Amygdala (tissue), 56 donors: ENCODE results near the gene CRB1.

ENCODE experiments used
- DNase-seq, 56 donors: peaks; one replicate each; lab custom pipeline; 2025; lab: John Stamatoyannopoulos, UW

CRB1 gene

DNA sequence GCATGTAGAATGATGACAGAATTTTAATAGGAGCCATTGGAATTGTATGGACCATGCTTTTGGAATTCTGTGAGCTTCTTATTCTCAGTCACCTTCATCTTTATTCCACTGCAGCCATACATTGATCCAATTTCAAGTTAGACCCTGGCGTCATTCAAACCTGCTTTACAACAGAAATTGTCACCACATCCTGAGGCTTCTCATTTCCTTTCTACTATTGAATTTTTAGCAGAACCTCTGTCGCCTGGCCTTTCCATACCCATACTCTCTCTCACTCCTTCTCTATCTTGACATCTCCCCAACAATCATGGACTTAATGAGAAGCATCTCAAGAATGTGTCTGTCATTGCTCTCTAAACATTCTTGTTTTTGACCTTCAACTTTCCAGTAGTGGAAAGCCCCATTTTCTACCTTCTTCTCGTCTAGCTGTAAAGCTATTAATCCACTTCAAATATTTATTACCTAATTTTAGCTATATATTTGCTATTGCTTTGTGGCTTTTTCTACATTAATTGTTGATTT lies 74.1 kb downstream of the CRB1 start:
- no peak for DNase-seq

DNA sequence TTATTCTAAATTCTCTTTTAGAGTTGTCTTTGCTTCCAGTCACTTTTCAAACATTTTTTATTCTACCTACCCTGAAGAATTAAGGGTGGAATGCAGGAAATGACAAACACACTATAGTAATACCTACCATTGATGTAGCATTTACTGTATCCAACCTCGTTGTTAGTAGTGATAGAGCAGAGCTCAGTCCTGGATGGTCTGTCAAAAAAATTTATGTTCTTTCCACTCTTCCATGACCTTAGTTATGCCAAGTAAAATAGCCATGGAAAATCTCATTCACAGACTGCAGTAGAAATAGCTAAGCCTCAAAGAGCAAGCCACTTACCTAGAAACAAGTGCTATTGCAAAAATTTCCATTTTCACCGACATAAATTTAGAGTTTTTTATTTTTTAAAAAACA lies 74.6 kb downstream of the CRB1 start:
- DNase-seq: no peak

DNA sequence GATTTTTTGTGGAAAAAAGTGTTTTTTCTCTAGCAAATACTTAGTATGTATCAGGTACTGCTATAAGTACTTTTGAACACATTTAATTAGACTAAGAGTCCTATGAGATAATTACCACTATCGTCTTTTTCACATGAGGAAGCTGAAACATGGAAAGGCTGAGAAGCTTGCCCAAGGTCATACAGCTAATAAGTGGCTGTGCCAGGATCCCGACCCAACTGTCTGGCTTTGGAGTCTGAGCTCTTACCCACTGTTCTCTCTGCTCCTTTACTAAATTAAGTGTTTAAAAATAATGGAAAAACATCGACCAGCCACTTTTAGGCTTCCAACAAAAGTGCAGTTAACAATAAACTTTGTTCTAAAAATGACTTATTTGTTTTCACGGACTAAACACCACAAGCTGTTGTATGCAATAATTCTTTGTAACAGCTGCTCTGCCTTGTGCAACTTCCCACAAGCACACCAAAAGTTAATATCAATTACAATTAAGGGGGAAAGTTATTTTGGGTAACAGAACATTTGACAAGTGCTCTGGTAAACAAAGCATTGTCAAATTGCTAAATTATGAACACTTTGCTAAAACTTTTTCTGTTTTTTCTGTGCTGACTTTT lies 75.7 kb downstream of the CRB1 start:
- no peak for DNase-seq

DNA sequence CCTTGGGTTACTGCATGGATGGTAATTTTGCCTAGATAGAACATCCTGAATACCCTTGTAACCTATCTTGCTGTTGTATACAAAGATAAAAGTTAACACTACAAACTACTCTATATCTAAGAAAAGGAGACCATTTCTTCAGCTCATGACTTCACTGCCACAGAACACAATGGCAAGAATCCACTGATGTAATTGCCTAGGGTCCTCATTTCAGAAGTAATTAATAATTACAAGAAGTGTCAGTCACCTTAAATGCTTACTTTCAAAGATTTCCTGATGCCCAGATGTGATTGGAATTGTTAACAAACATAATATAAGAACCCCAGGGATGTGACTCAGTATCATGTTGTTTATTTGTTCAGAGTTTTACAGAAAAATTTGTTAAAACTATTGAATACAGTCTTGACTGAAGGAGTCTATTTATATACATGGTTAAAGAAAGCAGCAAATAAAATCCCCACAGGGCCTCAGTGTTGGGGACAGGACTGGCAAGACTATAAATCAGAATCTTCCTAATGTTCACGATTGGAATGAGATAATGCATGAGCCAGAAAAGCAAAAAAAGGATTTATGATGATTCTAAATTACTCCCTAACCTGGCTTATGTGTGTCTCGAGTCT lies 83.9 kb downstream of the CRB1 start:
- no peak for DNase-seq

DNA sequence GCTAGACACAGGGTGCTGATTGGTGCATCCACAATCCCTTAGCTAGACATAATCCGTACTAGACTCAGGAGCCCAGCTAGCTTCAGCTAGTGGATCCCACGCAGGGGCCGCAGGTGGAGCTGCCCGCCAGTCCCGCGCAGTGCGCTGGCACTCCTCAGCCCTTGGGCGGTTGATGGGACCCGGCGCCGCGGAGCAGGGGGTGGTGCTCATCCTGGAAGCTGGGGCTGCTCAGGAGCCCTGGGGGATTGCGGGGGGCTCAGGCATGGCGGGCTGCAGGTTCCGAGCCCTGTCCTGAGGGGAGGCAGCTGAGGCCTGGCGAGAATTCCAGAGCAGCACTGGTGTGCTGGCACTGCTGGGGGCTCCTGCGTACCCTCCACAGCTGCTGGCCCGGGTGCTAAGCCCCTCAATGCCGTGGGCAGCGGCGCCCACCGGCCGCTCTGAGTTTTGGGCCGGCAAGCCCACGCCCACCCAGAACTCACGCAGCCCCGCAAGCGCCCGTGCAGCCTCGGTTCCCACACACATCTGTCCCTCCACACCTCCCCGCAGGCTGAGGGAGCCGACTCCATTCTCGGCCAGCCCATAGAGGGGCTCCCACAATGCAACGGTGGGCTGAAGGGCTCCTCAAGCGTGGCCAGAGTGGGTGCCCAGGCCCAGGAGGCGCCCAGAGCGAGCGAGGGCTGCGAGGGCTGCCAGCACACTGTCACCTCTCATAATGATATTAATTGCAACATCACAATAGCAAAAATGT lies 87.4 kb downstream of the CRB1 start:
- no peak for DNase-seq

DNA sequence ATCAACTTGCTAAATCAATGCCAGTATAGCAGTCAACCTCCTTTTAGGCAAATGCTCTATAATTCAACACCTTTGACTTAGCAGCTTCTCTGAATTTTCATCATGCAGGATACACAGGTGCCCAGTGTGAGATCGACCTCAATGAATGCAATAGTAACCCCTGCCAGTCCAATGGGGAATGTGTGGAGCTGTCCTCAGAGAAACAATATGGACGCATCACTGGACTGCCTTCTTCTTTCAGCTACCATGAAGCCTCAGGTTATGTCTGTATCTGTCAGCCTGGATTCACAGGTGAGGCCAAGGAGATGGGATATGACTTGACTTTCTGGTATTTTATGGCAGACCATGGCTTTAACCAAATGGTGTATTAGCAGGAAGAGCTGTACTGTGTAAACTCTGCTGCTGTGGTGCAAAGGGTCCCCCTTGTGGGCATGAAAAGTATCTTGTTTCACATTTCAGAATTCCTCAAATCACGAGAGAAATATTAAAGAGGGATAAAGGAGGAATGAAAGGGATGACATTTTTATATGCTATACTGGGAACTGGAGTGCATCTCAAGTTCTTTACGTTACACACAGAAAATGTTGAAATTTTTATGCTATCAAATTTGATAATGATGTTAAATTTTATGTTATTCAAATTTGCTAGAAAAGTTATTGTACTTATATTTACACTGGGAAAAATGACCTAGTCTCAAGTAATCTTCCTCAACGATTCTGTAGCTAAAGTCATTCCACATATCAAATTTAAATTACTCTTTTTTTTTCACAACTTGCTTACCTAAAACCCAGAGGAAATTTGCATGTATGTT lies 88.9 kb downstream of the CRB1 start:
- peak in 11 of 56 donors; percentile 4 to 18 (median 9) for DNase-seq

DNA sequence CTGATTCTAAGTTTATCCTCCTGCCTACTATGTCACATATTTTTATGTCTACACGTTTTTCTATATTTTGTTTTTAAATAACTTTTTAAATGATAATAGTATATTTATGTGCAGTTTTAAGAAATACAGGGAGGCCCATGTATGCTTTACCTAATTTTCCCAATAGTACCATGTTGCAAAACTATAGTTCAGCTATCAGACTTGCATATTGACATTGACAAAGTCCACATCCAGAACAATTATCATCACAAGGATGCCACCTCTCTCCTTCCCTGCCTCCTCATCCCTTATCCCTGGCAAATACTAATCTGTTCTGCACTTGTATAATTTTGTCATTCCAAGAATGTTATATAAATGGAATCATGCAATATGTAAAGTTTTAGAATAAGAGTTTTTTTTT lies 90.9 kb downstream of the CRB1 start:
- DNase-seq: no peak

DNA sequence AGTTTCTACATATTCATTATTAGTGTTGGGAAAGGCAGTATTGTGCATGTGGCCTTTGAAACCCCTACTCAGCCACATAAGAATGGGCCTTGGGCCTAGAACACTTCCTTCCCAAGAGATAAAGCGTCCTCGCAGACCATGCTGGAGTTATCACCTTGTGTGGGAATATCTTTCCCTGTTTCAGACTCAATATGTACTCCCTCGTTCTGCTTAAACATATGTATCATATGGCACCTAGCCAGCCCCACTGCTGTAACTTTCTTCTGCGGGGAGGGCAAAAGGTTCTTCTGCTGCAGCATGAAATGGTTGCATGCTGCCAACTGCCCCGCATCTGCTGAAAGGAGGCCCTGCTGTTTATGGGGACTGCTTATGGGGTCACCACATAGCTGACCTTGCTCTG lies 92.0 kb downstream of the CRB1 start:
- peak in 1 of 56 donors; percentile 25 for DNase-seq

DNA sequence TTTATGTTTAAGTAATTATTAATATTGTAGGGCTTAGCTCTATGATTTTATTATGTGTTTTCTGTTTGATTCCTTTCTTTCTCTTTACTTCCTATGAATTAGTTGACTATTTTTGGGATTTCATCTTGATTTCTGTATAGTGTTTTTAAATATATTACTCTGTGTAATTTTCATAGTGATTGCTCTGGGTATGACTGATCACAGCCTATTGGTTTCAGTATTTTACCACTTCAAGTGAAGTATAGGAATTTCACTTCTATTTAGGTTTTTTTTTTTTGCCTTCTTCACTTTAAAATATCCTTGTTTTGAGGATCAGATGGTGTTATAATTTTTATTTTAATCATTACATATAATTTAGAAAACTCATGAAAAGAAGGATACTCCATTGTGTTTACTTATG lies 94.8 kb downstream of the CRB1 start:
- DNase-seq: no peak

DNA sequence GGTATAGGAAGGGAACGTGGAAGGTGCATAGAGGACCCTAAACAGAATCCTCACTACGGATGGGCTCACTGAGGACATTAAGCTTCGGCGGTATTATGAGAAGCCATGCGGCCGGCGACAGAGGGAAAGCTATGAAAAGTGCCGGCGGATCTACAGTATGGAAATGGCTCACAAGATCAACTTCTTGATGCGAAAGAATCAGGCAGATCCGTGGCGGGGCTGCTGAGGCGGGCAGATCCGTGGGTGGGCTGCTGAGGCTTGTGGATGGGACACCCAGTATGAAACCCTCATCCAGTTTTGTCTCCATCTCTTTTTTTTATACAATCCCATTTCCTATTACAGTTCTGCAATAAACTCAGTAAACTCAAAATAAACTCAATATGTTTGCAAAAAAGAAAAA lies 95.8 kb downstream of the CRB1 start:
- DNase-seq: no peak

DNA sequence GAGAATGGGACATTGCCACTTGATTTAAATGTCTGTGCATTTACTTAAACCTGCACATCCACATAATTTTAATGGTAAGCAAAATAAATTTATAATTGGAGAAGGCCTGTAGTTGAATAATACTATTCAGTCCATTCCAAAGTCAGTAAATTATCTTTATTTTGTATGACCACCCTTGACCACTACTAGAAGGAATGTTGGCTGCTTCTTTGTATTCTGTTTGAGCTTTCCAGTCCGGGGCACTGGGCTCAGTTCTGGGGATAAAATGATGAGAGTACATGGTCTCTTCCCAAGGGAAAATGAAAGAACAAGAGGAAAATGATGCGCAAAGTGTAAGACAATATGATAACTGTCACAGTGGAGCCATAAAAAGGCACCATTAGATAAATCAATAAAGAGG lies 98.9 kb downstream of the CRB1 start:
- DNase-seq: no peak

DNA sequence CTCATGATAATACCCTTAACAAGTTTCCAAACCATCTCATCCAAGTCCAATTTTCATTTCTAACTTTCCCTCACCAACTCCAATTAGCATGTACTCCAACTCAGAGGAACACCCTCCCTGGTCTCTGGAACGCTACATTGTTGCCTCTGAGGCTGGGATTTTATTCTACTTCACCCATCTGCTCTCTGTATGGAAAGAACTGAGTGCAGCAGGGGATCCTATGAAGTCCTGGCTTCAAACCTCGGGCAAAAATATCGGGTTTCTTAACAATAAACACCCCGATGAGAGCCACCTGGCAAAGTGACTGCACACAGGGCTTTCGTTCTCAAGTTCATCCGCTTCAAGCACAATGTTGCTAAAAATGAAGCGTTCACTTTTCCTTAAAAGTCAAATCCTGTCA lies 99.6 kb downstream of the CRB1 start:
- DNase-seq: no peak

DNA sequence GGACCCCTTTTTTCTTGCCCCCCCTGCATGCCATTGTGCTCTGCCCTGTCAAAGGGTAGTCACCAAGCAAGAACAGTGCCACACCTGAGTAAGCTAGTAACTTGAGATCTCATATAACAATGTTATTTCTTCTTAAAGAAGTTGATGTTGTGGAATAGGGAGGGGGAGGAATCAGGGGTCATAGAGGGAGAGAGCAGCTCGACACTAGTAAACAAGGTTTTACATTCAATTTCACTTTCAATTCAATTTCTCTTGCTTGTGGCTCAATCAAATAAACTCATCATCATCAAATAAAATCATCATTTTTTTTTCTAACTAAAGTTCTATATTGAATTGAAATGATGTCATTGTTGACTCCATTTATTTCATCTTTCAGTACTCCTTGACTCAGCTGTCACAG lies 106.4 kb downstream of the CRB1 start:
- DNase-seq: no peak

DNA sequence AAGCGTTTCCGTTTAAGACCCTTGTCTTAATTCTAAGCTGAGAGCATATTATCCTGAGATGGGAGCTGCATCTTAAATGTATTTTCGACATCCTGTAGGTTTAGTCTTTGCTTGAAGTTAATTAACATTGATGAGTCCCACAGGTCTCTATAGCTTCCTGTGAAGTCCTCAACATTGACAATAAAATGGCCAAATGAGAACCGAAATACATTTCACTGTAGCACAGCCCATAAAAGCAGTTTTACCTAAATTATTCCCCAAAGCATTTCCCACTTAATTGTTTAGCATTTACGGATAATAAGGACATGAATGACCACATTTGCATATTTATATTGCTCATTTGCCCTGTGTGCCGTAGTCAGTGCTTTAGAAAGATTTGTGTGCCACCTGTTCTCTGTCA lies 116.4 kb downstream of the CRB1 start:
- no peak for DNase-seq

DNA sequence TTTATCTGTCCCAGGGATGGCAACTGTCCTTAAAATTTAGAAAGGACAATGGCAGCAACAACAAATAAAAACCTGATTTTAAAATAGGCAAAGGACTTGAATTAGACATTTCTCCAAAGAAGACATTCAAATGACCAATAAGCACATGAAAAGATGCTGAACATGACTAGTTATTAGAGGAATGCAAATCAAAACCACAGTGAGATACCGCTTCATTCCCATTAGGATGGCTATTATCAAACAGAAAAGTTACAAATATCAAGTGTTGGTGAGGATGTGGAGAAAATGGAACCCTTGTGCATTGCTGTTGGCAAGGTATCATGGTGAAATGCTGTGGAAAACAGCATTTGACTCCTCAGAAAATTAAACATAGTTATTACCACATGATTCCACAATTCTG lies 120.7 kb downstream of the CRB1 start:
- no peak for DNase-seq

DNA sequence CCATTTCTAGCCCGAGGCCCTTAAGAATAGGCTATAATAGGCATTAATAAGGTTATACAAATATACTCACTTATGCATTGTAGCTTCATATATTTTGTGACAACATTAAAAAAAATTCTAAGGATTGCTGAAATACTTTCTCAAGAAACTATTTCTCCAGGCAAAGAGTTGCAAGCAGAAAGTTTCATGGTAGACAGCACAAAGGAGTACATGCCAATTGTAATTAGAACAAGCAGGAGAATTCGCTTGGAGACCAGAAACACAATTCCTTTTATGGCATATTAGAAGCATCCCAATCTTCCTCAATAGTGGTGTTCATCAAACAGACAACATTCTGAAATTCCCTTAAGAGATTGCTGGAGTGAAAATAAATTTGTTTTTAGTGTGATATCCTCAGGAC lies 122.8 kb downstream of the CRB1 start:
- no peak for DNase-seq

DNA sequence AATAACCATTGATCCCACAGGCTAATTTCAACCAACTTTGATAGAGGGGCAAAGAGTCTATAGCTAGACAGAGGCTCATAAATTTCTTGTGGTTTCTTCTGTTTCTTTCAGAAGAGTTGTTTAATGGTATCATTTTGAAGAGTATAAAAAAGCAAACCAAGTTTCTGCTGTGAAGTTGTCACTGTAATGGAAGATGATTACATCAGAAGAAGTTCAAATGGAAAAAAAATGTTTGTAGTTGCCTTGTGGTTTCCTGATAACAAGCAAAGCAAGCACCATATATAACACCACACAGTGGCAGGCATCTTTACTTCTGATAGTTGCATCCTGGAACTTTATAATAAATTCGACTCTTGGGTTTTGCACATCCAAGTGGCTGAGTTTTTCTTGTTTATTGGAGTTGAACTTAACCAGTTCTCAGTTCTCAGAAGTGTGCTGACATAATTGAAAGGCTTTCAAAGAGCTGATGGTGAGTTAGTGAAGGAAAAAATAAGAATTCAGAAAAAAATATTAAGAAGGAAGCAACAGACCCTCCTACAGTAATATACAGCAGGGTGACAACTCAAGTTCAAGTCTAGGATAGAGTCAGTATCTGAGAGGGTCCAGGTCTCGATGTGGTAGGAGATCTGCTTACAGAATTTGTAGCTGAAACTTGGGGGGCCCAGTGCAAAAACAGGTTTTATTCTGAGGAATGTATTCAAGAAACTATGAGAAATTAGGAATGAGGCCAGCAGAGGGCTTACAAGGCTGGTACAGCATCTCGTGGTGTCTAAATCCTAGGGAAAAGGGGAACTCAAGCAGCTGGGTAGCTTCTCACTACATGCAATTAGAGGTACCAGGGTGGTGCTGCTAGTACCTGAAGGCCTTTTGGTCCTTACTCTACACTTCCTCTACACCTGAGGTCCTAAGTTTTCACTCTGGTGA lies 123.5 kb downstream of the CRB1 start:
- no peak for DNase-seq

DNA sequence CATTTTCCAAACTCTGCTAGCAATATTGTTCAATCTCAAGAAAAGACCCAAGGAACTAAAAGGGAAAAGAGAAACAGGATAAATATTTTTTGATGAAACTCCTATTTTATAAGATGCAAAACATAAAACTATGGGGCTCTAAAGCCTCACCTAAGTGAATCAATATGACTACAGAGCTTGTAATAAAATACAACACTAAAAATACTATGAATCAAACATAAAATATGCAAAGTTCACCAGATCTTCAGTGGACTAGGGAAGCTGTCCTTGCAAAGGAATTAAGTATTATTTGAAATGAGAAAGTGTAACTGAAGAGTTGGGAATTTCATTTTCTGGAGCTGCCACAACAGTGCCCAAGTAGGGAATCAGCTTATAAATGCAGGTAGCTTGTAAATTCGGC lies 124.5 kb downstream of the CRB1 start:
- DNase-seq: no peak

DNA sequence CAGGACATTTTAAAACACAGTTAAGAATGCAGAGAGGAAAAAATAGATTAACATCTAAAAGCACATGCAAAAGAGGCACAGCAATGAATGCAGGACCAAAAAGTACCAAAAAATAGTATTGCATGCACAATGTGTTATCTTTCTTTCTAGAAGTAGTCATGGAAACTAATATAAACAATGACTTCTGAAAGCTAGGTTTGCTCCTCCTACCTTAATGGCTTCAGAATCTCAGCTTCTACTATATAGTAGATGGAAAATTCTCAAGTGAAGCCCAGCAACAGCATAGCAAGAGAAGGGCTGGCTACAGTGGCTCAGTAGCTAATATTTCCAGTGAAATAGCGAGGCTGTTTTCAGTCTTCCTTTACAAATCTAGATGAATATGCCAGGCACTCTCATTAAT lies 125.1 kb downstream of the CRB1 start:
- no peak for DNase-seq

DNA sequence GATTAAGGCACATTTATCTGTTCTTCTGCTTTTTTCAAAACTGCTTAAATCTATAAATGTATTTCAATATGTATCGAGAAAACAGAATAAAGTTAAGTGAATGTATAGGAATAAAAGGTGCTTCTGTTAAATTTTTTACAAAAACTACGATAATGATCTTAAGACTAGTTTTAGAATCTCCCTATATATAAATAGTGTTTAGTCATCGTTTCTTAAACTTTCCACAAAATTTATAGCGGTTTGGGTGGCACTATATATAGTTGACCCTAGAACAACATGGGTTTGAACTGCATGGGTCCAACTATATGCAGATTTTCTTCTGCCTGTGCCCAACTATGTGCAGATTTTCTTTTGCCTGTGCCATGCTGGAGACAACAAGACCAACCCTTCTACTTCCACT lies 125.7 kb downstream of the CRB1 start:
- no peak for DNase-seq
